HK-2 (cell line): ENCODE results near the gene ZNF334.

Experiments
- DNase-seq: peaks from one replicate; pipeline ENCODE4 v3.0.0-alpha.2; 2018; ENCODE audit not compliant: unreplicated experiment

ZNF334 gene

GRCh38 chr20:46512943-46513844 lies at the start of gene ZNF334:
ZNF334 (minus strand) TSS chr20:46513559; CDS start chr20:46512102, 1,457 bp downstream.
- DNase-seq, result peak; percentile 72

GRCh38 chr20:46562373-46563169 lies 49.2 kb upstream of the ZNF334 start:
- DNase-seq, result peak; percentile 51

- DNase-seq, result no peak
Observed at GRCh38 chr20:46562009-46562372, 48.6 kb upstream of the ZNF334 start.

GRCh38 chr20:46559685-46560440 lies 46.5 kb upstream of the ZNF334 start:
- no peak for DNase-seq

GRCh38 chr20:46559001-46559400 lies 45.6 kb upstream of the ZNF334 start:
- no peak for DNase-seq

- peak; percentile 87 for DNase-seq
Observed at GRCh38 chr20:46558511-46558959, 45.2 kb upstream of the ZNF334 start.

- DNase-seq, result peak; percentile 5
Observed at GRCh38 chr20:46557231-46557956, 44.0 kb upstream of the ZNF334 start.

GRCh38 chr20:46555370-46555956 lies 42.1 kb upstream of the ZNF334 start:
- DNase-seq, result no peak

- DNase-seq, result no peak
Observed at GRCh38 chr20:46554828-46555227, 41.5 kb upstream of the ZNF334 start.

GRCh38 chr20:46553926-46554325 lies 40.6 kb upstream of the ZNF334 start:
- no peak for DNase-seq

GRCh38 chr20:46552460-46553420 lies 39.4 kb upstream of the ZNF334 start:
- no peak for DNase-seq

GRCh38 chr20:46551522-46552381 lies 38.4 kb upstream of the ZNF334 start:
- no peak for DNase-seq

GRCh38 chr20:46550461-46550860 lies 37.1 kb upstream of the ZNF334 start, which contains the start of gene OCSTAMP:
OCSTAMP (minus strand) TSS chr20:46550654; CDS start chr20:46550560, 94 bp downstream.
- DNase-seq, result no peak

- no peak for DNase-seq
Observed at GRCh38 chr20:46549188-46549972, 36.0 kb upstream of the ZNF334 start.

GRCh38 chr20:46548688-46549087 lies 35.3 kb upstream of the ZNF334 start:
- DNase-seq, result no peak

GRCh38 chr20:46547995-46548394 lies 34.6 kb upstream of the ZNF334 start:
- no peak for DNase-seq

GRCh38 chr20:46546936-46547335 lies 33.6 kb upstream of the ZNF334 start:
- DNase-seq, result no peak

GRCh38 chr20:46546298-46546697 lies 32.9 kb upstream of the ZNF334 start:
- DNase-seq, result no peak
